AG09309 (cell line): ENCODE measurements around the gene FASN.

ENCODE experiments used
- DNase-seq: peaks from one replicate; pipeline ENCODE4 v3.0.0-alpha.2; 2010; ENCODE audit warnings: low read depth
- H3K4me3 ChIP-seq: 2 replicates; pipeline ENCODE4 v1.5.1; 2011; ENCODE audit warnings: mild to moderate bottlenecking, low read depth, low read length, moderate library complexity; ENCODE audit not compliant: control insufficient read depth
- TF ChIP-seq, protein P1 (sequence below): IDR thresholded peaks from 2 replicates; pipeline ENCODE4 v1.5.1; 2011; ENCODE audit warnings: mild to moderate bottlenecking, low read depth, low read length, inconsistent platforms; ENCODE audit not compliant: insufficient read depth, control insufficient read depth; ENCODE audit errors: missing control alignments

Gene FASN

DNA sequence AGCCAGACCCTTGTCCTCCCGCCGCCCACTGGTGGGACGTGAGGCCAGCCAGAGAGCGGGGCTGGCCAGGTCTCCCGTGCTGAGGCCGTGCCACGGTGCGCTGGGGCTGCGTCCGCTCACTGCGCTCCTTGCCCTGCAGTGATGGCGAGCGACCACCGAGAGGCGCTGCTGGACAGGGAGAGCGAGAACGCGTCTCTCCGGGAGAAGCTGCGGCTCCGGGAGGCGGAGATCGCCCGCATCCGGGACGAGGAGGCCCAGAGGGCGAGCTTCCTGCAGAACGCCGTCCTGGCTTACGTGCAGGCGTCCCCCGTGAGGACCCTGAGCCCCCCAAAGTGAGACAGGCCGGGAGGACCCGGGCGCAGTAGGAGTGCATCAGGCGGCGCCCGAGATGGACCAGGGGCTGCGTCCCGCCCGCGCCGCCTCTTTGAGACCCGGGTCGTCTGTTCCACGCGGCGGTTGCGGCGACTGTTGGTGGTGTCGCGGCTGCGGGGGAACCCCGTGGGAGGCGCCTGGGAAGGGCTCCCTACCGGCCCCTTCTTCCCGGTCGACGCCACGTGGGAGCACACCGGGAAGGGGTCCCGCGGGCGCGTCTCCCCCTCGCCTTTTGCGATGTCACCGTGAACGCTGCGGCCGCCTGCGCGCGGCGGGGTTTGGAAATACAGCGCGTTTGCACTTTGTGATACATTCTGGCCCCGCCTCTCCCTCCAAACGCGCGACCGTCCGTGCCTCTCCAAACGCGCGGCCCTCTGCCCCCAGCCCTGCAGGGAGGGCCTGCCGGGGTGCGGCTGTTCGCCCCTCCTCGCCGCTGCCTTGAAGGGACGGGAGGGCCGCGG lies 67.3 kb downstream of the FASN start:
- TF ChIP-seq, protein P1, sequence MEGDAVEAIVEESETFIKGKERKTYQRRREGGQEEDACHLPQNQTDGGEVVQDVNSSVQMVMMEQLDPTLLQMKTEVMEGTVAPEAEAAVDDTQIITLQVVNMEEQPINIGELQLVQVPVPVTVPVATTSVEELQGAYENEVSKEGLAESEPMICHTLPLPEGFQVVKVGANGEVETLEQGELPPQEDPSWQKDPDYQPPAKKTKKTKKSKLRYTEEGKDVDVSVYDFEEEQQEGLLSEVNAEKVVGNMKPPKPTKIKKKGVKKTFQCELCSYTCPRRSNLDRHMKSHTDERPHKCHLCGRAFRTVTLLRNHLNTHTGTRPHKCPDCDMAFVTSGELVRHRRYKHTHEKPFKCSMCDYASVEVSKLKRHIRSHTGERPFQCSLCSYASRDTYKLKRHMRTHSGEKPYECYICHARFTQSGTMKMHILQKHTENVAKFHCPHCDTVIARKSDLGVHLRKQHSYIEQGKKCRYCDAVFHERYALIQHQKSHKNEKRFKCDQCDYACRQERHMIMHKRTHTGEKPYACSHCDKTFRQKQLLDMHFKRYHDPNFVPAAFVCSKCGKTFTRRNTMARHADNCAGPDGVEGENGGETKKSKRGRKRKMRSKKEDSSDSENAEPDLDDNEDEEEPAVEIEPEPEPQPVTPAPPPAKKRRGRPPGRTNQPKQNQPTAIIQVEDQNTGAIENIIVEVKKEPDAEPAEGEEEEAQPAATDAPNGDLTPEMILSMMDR: peak; percentile 84
- peak; percentile 38 for DNase-seq
- H3K4me3 ChIP-seq: peak overlapping the region; percentile 50

DNA sequence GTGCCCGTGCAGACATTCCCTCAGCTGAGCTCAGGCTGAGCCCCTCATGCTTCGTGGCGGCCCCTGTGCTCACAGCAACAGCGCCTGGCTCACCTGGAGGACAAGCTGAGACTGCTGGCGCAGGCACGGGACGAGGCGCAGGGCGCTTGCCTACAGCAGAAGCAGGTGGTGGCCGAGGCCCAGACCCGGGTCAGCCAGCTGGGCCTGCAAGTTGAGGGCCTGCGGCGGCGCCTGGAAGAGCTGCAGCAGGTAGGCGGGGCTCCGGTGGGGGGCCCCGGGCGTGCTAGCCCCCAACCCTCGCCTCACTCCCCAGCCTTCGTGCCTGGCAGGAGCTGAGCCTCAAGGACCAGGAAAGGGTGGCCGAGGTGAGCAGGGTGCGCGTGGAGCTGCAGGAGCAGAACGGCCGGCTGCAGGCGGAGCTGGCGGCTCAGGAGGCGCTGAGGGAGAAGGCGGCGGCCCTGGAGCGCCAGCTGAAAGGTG lies 68.0 kb downstream of the FASN start:
- H3K4me3 ChIP-seq: no peak overlapping the region
- TF ChIP-seq, protein P1: no peak
- DNase-seq: no peak

DNA sequence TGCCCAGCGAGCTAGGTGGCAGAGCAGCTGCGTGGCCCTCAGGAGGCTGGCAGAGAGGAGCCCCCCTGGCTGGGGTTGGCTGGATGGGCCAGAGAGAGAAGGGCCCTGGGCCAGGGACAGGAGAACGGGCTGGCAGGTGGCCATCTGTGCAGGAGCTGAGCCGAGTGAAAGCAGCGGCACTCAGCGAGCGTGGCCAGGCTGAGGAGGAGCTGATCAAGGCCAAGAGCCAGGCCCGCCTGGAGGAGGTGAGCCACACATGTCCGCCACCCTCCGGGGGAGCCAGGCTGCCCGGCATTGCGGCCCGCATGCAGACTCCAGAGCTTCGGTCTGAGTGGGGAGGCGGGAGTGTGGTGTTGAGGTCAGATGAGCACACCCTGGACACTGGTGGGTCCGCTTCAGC lies 68.6 kb downstream of the FASN start:
- TF ChIP-seq, protein P1: no peak
- no peak for DNase-seq

DNA sequence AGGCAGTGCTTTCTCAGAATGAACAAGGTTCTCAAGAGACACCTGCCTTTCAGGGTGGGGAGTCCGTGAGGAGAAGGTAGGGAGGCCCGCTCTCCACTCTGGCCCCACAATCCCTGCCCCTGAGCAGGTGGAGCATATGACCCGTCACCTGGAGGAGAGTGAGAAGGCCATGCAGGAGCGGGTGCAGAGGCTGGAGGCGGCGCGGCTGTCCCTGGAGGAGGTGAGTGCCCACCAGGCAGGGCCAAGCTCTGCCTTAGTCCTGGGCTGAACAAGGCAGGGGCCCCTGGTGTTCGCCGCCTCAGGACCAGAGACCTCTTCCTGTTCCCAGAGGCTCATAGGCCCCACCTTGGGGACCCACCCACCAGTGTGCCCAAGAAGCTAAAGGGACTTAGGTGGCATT lies 69.1 kb downstream of the FASN start:
- H3K4me3 ChIP-seq: no peak overlapping the region
- TF ChIP-seq, protein P1: no peak
- DNase-seq: no peak

More for the DNA sequence above, 68.6 kb downstream of the FASN start:
- H3K4me3 ChIP-seq: no peak overlapping the region
